Measurements from ENCODE around the gene OR2A5.

Gene OR2A5

DNA sequence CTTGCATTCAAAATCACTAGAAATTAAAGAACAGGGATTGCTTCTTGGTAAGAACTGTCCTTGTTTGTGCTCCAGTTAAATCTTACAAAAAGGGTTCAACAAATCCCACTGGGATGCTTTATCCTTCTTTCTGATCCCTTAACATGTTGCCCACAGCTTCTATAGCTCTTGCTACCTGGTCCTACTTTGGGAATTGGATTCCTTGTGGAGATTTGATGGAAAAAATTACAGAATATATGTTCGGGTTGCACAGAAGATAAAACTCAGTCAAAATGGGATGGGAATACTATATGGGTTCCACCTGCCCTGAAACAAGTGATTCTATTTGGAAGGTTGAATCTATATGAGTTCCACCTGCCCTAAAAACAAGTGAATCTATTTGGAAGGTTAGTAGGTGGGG is 20.8 kb downstream of the OR2A5 start, which contains the start of gene OR2A25:
TSS of gene OR2A25 (plus strand) at position 301 of the 400 bp plus-strand sequence. CDS start 4,409 bp downstream, outside the sequence.
- no peak for DNase-seq (ENCODE audit: extremely low read depth, low read depth)
- TF ChIP-seq, protein P1, sequence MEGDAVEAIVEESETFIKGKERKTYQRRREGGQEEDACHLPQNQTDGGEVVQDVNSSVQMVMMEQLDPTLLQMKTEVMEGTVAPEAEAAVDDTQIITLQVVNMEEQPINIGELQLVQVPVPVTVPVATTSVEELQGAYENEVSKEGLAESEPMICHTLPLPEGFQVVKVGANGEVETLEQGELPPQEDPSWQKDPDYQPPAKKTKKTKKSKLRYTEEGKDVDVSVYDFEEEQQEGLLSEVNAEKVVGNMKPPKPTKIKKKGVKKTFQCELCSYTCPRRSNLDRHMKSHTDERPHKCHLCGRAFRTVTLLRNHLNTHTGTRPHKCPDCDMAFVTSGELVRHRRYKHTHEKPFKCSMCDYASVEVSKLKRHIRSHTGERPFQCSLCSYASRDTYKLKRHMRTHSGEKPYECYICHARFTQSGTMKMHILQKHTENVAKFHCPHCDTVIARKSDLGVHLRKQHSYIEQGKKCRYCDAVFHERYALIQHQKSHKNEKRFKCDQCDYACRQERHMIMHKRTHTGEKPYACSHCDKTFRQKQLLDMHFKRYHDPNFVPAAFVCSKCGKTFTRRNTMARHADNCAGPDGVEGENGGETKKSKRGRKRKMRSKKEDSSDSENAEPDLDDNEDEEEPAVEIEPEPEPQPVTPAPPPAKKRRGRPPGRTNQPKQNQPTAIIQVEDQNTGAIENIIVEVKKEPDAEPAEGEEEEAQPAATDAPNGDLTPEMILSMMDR (IDR thresholded peaks at IDR 0.05; ENCODE audit: low read depth, low read length) = no peak

DNA sequence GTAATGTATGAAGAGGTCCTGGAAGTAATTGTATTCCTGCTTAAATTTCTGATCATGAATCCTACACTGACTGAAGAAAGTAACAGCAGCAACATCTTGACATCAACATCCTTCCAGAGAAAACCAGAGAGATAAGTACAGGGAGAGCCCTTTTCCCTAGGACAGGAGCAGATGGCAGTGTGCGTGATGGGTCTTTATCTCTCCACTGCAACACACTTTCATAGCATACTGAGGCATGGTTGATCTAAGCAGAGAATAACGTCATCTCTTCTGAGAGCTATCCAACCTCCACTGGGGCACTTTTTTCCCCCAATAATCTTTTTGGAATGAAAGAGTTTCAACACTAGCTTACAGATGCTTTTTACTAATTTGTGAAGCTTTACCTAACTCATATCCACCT is 21.2 kb downstream of the OR2A5 start:
- DNase-seq (ENCODE audit: extremely low read depth, low read depth) = no peak
- TF ChIP-seq, protein P1 (IDR thresholded peaks at IDR 0.05; ENCODE audit: low read depth, low read length) = no peak

DNA sequence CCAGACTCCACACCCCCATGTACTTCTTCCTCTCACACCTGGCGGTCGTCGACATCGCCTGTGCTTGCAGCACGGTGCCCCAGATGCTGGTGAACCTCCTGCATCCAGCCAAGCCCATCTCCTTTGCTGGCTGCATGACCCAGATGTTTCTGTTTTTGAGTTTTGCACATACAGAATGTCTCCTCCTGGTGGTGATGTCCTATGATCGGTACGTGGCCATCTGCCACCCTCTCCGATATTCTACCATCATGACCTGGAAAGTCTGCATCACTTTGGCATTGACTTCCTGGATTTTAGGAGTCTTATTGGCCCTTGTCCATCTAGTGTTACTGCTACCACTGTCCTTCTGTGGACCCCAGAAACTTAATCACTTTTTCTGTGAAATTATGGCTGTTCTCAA is 25.6 kb downstream of the OR2A5 start:
- TF ChIP-seq, protein P1 (IDR thresholded peaks at IDR 0.05; ENCODE audit: low read depth, low read length) = no peak
- no peak for DNase-seq (ENCODE audit: extremely low read depth, low read depth)

DNA sequence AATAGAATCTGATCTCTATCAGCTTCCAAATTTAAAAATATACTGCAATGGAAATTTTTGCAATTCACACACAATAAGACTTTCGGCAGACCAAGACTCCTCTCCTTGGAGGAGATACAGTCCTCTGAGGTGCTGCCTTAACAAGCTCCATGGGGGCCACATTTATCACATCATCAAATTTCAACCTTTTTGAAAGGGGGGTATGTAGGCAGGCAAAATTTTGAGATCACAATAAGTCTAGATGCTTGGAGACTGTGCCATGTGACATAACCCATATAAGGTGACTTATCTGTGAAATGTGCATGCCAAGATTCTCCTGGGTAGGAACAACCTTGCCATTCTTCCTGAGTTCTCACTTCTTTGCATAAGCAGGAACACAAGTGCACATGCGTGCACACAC is 37.2 kb downstream of the OR2A5 start, which contains the start of gene OR2A12:
TSS of gene OR2A12 (plus strand) at position 301 of the 400 bp plus-strand sequence. CDS start 8,830 bp downstream, outside the sequence.
- TF ChIP-seq, protein P1 (IDR thresholded peaks at IDR 0.05; ENCODE audit: low read depth, low read length) = no peak
- no peak for DNase-seq (ENCODE audit: extremely low read depth, low read depth)

DNA sequence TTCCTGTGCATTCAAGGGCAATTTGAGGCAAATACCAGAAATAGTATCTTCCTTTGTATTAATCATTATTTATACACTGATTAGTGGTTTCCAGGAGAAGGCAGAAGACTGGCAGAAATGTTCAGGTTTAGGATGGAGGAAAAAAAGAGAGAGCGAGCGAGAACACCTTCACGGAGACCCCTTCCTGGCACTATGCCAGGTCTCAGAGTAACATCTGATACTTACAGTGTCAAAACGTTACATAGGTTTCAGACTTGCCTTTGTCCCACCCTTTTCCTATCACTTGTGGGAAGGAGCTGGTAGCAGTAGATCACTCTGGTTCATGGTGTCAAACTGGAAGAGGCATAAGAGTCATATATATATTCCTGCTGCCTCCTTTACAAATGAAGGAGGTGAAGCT is 38.0 kb downstream of the OR2A5 start:
- TF ChIP-seq, protein P1 (IDR thresholded peaks at IDR 0.05; ENCODE audit: low read depth, low read length) = no peak
- DNase-seq (ENCODE audit: extremely low read depth, low read depth) = no peak

DNA sequence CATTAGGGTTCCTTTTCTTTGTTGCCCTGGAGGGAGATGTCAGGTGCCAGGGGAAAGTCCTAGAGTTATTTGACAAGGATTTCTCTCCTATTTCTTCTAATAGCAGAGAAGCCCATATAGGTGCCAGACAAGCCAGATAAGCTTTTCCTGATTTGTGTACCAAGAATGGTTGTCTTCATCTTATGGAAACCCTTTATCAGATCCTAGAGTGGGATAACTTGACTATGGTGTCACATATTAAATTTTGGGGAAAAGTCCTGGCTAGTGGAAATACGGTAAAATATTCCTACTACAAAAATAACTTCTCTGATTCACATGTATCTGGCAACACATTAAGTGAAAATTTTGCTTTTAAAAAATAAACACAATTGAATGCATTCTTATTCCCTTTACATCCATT is 38.5 kb downstream of the OR2A5 start:
- TF ChIP-seq, protein P1 (IDR thresholded peaks at IDR 0.05; ENCODE audit: low read depth, low read length) = no peak
- DNase-seq (ENCODE audit: extremely low read depth, low read depth) = no peak

DNA sequence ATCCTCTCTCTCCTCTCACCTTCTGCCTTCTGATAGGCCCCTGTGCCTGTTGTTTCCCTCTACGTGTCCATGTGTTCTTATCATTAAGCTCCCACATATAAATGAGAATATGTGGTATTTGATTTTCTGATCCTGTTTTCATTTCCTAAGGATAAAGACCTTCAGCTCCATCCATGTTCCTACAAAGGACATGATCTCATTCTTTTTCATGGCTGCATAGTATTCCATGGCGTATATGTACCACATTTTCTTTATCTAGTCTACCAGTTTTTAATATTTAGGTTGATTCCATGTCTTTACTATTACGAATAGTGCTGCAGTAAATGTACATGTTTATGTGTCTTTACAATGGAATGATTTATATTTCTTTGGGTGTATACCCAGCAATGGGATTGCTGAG is 41.9 kb downstream of the OR2A5 start:
- TF ChIP-seq, protein P1 (IDR thresholded peaks at IDR 0.05; ENCODE audit: low read depth, low read length) = no peak

More for the DNA sequence above, 41.9 kb downstream of the OR2A5 start:
- no peak for DNase-seq (ENCODE audit: extremely low read depth, low read depth)

All from AG09319 (cell line).